Umbilical cord (tissue), 2 donors: ENCODE measurements around the gene CAMTA1. TPM values are rescaled to one million over a fixed set of nuclear protein-coding genes. Genes with fewer than 3 reads are reported as not detected.
A peak's percentile ranks its signal among the peaks of the same experiment; 100 is the strongest.

Source experiments
- DNase-seq: peaks from one replicate; pipeline ENCODE4 v3.0.0-alpha.2; 2015; ENCODE audit warnings: low spot score
- total RNA-seq: library from RNA; depleted of rRNA; stranded (reverse); fragments of >200 nt; gene quantifications from one replicate; pipeline ENCODE4 v1.2.3, GENCODE V29; 2014; ENCODE audit warnings: low replicate concordance; ENCODE audit not compliant: insufficient read depth

CAMTA1 gene
- total RNA-seq, 1 donor from 2014 or later = 29.6 TPM

GRCh38 chr1:7642781-7643529 lies 857.7 kb downstream of the CAMTA1 start:
- peak; percentile 83 for DNase-seq

- peak; percentile 74 for DNase-seq
These were observed 858.3 kb downstream of the CAMTA1 start for GRCh38 chr1:7643530-7643929.

GRCh38 chr1:7644086-7644485 lies 858.8 kb downstream of the CAMTA1 start:
- DNase-seq = no peak

- DNase-seq = peak; percentile 86
These were observed 859.9 kb downstream of the CAMTA1 start for GRCh38 chr1:7644961-7645750.

GRCh38 chr1:7645751-7646048 lies 860.4 kb downstream of the CAMTA1 start:
- no peak for DNase-seq

GRCh38 chr1:7646164-7646563 lies 860.9 kb downstream of the CAMTA1 start:
- no peak for DNase-seq

- peak; percentile 55 for DNase-seq
These were observed 862.0 kb downstream of the CAMTA1 start for GRCh38 chr1:7646981-7647901.

- DNase-seq = no peak
These were observed 863.6 kb downstream of the CAMTA1 start for GRCh38 chr1:7648761-7649384.

GRCh38 chr1:7650801-7651200 lies 865.5 kb downstream of the CAMTA1 start:
- DNase-seq = no peak

GRCh38 chr1:7651203-7651602 lies 865.9 kb downstream of the CAMTA1 start:
- no peak for DNase-seq

- no peak for DNase-seq
These were observed 866.8 kb downstream of the CAMTA1 start for GRCh38 chr1:7652061-7652460.

GRCh38 chr1:7652515-7653098 lies 867.4 kb downstream of the CAMTA1 start:
- no peak for DNase-seq

GRCh38 chr1:7654725-7655124 lies 869.5 kb downstream of the CAMTA1 start:
- DNase-seq = no peak

- no peak for DNase-seq
These were observed 870.1 kb downstream of the CAMTA1 start for GRCh38 chr1:7655354-7655753.

GRCh38 chr1:7656557-7657215 lies 871.4 kb downstream of the CAMTA1 start:
- DNase-seq = no peak

GRCh38 chr1:7657287-7658016 lies 872.2 kb downstream of the CAMTA1 start:
- DNase-seq = no peak

- no peak for DNase-seq
These were observed 872.8 kb downstream of the CAMTA1 start for GRCh38 chr1:7658099-7658498.

- no peak for DNase-seq
These were observed 874.3 kb downstream of the CAMTA1 start for GRCh38 chr1:7659514-7659913.

- no peak for DNase-seq
These were observed 878.3 kb downstream of the CAMTA1 start for GRCh38 chr1:7663451-7664146.
